WTC11 (cell line): ENCODE results near the gene PLA1A.

ENCODE experiments used
- CTCF ChIP-seq: fragments of 200-600 bp; IDR thresholded peaks from 2 replicates; pipeline ENCODE4 v1.8.0; 2022; ENCODE audit warnings: antibody characterized with exemption
- IRF2 ChIP-seq: sonication (generic); formaldehyde crosslinking; IDR thresholded peaks from 2 replicates; pipeline ENCODE4 v1.8.0; 2022; ENCODE audit warnings: low read depth, missing genetic modification reagents, borderline replicate concordance
- SMAD3 ChIP-seq: sonication (generic); formaldehyde crosslinking; IDR thresholded peaks from 2 replicates; pipeline ENCODE4 v1.8.0; 2022; ENCODE audit warnings: missing genetic modification reagents, mild to moderate bottlenecking, borderline replicate concordance
- ZNF532 ChIP-seq: fragments of 250-450 bp; sonication (Bioruptor Pico); IDR thresholded peaks from 2 replicates; pipeline ENCODE4 v1.9.0; 2021; ENCODE audit warnings: mild to moderate bottlenecking, borderline replicate concordance

DNA sequence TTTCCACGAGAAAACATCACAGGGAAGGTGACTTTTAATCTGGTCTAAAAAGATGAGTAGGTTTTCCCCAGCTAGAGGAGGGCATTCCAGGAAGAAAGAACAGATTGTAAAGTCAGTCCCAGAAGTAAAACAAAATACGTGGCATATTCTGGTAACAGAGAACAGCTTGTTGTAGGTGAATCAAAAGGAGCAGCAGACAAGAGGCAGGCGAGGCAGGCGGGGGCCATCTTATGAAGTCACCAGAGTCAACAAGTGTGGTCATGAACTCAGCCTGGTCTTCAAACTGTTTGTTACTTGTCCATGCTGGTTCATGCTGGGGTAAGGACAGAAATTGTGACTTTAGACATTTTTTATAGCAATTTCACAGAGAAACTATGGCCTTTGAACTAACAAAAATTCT, 66.7 kb downstream of the PLA1A start:
- TF ChIP-seq CTCF = no peak
- no peak for TF ChIP-seq SMAD3 (CRISPR knock-in tag)
- no peak for TF ChIP-seq IRF2 (CRISPR knock-in tag)
- no peak for TF ChIP-seq ZNF532 (CRISPR knock-in tag)
